Astrocyte of the spinal cord (primary cell): ENCODE results near the gene ANKRD2.
A peak's percentile ranks its signal among the peaks of the same experiment; 100 is the strongest.

Experiments used
- DNase-seq: peaks from one replicate; pipeline ENCODE4 v3.0.0; 2011; ENCODE audit warnings: low read depth, low spot score
- H3K4me3 ChIP-seq: 2 replicates; pipeline ENCODE4 v1.5.1; 2011; ENCODE audit warnings: low read depth, mild to moderate bottlenecking, low read length, moderate library complexity
- in situ Hi-C: cut with HindIII; loops from 2 replicates; pipeline ENCODE4 v1.10.0; 2017; ENCODE audit warnings: low sequenced_read_pairs
- TF ChIP-seq, protein P1 (sequence below): IDR thresholded peaks from 2 replicates; pipeline ENCODE4 v1.5.1; 2012; ENCODE audit warnings: low read depth, mild to moderate bottlenecking, low read length, inconsistent platforms

ANKRD2 gene

GRCh38 chr10:97608991-97609561 is 36.5 kb downstream of the ANKRD2 start:
- no peak overlapping the region for H3K4me3 ChIP-seq
- in situ Hi-C loops = no loop called here
- DNase-seq = no peak
- TF ChIP-seq, protein P1, sequence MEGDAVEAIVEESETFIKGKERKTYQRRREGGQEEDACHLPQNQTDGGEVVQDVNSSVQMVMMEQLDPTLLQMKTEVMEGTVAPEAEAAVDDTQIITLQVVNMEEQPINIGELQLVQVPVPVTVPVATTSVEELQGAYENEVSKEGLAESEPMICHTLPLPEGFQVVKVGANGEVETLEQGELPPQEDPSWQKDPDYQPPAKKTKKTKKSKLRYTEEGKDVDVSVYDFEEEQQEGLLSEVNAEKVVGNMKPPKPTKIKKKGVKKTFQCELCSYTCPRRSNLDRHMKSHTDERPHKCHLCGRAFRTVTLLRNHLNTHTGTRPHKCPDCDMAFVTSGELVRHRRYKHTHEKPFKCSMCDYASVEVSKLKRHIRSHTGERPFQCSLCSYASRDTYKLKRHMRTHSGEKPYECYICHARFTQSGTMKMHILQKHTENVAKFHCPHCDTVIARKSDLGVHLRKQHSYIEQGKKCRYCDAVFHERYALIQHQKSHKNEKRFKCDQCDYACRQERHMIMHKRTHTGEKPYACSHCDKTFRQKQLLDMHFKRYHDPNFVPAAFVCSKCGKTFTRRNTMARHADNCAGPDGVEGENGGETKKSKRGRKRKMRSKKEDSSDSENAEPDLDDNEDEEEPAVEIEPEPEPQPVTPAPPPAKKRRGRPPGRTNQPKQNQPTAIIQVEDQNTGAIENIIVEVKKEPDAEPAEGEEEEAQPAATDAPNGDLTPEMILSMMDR = no peak

- TF ChIP-seq, protein P1 = no peak
- DNase-seq = no peak
- no peak overlapping the region for H3K4me3 ChIP-seq
- in situ Hi-C loops = no loop called here
These were observed 38.9 kb downstream of the ANKRD2 start for GRCh38 chr10:97611473-97611872.

- DNase-seq = peak; percentile 52
- no peak overlapping the region for H3K4me3 ChIP-seq
- TF ChIP-seq, protein P1 = peak; percentile 28
- in situ Hi-C loops = no loop called here
These were observed 39.8 kb downstream of the ANKRD2 start for GRCh38 chr10:97612386-97612785.

- TF ChIP-seq, protein P1 = no peak
- in situ Hi-C loops = no loop called here
- no peak for DNase-seq
- H3K4me3 ChIP-seq = no peak overlapping the region
These were observed 45.7 kb downstream of the ANKRD2 start for GRCh38 chr10:97618285-97618684.

DNA sequence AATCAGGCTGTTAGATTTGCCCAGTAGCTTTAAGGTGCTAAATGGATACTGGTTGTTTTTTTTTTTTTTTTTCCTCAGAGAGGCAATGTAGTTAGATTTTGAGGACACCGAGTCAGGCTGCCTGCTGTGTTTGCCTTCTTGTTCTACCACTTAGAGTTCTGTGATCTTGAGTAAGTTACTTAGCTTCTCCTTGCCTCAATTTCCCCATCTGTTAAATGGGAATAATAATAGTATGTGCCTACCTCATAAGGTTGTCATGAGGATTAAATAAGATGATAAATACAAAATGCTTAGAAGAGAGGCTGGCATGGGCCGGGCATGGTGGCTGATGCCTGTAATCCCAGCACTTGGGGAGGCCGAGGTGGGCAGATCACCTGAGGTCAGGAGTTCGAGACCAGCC is 46.2 kb downstream of the ANKRD2 start:
- DNase-seq = no peak
- in situ Hi-C loops = no loop called here
- H3K4me3 ChIP-seq = no peak overlapping the region
- TF ChIP-seq, protein P1 = no peak

DNA sequence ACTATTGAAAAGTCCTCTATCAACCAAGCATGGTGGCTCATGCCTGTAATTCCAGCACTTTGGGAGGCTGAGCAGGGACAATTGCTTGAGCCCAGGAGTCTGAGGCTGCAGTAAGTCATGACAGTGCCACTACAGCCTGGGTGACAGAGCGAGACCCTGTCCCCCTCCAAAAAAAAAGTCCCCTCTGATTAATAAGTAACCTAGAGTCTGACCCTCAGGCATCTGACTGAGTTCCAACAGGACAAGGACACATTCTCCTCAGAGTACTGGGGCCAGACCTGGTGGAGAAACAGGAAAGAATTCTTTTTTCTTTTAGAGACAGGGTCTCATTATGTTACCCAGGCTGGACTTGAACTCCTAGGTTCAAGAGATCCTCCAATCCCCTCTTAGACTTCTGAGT is 50.7 kb downstream of the ANKRD2 start:
- H3K4me3 ChIP-seq = no peak overlapping the region
- TF ChIP-seq, protein P1 = no peak
- no peak for DNase-seq
- in situ Hi-C loops = no loop called here

- DNase-seq = no peak
- in situ Hi-C loops = no loop called here
- TF ChIP-seq, protein P1 = no peak
- H3K4me3 ChIP-seq = no peak overlapping the region
These were observed 55.2 kb downstream of the ANKRD2 start for GRCh38 chr10:97627731-97628130.
